HG03095 (cell line): Measurements from ENCODE around the gene MXRA7.
"Not testable (repeated sequence)": the region's sequence is repeated elsewhere in the genome, so short reads cannot be mapped to it uniquely, and the experiment has no call there.

Source experiments
- ATAC-seq: cut with Tn5 transposase; IDR thresholded peaks from one replicate; pipeline ENCODE4 v1.9.1; 2021; ENCODE audit warnings: moderate library complexity; ENCODE audit not compliant: unreplicated experiment

Gene MXRA7

DNA sequence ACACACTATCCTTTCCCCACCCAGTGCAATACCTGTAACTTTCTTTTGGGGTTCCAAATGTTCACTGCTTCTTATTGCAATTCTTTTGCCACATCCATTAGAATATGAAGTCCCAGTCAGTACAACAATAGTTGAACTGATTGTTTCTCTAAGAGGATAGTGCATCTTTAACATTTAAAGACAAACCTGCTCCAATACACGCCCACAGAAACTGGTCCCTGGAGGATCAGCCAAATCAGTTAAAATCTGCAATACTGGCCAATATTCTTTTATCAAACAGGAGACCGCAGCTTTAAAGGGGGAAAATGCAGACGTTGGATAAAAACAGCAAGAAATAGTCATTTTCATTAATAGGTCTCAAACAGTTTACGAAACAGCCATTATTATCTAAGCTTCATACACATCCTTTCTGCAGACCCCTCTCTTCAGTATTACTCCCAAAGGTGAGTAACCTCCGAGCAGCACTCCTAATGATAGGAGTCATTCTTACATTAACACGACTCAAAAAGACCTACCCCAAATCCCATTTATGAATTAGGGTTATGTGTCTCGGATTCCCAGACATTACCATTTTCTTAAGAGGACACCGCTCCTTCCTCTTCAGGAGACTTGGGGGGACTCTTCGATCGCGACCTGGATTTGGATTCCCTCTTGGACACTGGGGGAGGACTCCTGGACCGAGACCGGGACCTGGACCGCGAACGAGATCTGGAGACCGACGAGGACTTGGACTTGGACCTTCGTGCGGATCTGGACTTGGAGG lies 25.0 kb upstream of the MXRA7 start:
- ATAC-seq = no peak

DNA sequence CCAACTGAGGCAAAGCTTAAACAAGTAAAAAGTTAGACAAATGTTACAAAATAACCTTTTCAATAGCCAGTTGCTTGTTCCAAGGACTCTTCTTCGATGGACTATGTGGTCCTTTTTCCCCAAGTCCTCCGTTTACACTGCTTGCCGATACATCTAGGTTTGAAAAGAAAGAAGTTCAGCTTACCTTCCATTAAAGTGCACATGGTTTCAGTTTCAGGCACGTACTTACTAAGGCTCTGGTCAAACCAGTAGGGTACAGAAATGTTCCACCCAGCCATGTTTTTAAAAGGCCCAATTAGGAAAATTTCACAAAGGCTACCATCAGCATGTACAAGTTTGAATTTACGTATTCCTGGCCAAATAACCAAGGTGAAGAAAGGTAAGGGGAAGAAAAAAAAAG lies 24.2 kb upstream of the MXRA7 start:
- no peak for ATAC-seq

DNA sequence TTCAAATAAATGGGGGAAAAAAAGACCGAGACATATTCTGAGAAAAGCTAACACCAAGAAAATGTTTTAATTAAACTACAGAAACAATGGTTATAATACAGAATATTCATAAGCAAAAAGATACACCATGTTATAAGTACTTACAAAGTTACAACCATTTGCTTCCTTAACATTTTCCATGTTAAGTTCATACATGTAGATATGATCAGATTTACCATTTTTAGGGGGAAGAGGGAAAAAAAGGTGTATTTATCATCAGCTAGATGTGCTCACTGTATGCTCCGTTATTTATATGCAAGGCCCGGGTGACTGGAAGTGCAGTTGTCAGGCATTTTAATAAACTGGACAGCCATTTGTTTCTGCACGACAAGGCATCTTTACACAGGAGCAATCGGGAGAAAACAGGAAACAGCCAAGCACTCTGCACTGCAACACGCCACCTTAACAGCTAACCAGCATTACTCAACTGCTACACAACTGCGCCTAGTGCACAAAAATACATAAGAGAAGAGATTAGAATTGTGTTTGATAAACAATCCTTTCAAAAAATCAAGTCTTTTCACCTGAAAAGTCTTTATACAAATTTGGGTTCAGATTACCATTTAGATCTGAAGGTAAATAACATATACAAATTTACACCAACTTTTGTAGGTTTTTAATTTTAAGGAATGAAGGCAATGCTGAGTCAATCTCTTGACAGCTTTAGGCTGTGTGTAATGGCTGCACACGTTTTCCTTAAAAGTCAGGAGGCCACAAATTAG lies 23.5 kb upstream of the MXRA7 start:
- no peak for ATAC-seq

DNA sequence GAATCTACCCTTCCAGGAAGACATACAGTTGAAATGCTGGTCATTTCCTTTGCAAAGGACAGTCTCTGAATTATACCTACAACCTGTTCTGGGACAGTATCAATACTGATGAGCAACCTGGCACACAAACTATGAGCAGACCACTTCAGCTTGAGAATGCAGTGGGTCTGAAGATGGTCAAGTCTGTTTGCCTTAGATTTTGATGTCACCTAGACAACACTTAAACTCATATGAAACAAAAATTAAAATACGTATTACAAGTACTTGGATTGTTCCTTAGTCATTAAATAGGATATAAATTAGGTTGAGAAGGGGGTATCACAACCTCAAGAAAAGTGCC lies 22.8 kb upstream of the MXRA7 start:
- no peak for ATAC-seq

DNA sequence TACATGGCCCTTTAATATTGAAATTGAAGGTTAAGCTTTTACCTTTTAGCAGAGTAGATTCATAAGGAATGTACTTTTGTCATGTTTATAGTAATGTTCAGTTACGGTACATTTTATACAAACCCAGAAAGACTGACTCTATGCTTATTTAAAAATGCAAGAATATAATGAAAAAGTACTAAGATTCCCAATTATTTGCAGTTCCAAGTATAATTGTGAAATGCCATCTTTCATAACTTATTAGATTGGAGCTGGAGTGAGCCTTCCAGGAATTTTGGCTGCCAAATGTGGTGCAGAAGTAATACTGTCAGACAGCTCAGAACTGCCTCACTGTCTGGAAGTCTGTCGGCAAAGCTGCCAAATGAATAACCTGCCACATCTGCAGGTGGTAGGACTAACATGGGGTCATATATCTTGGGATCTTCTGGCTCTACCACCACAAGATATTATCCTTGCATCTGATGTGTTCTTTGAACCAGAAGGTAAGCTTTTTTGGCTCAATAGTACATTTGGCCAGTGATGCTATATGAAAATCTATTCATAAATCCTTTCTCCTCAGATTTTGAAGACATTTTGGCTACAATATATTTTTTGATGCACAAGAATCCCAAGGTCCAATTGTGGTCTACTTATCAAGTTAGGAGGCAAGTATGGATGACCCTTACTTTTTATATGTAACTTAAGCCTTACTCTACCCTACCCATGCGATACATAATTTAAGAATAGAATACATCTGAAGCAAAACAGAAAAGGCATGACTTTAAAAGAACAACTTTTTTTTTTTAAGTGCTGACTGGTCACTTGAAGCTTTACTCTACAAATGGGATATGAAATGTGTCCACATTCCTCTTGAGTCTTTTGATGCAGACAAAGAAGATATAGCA lies 22.2 kb upstream of the MXRA7 start:
- no peak for ATAC-seq

DNA sequence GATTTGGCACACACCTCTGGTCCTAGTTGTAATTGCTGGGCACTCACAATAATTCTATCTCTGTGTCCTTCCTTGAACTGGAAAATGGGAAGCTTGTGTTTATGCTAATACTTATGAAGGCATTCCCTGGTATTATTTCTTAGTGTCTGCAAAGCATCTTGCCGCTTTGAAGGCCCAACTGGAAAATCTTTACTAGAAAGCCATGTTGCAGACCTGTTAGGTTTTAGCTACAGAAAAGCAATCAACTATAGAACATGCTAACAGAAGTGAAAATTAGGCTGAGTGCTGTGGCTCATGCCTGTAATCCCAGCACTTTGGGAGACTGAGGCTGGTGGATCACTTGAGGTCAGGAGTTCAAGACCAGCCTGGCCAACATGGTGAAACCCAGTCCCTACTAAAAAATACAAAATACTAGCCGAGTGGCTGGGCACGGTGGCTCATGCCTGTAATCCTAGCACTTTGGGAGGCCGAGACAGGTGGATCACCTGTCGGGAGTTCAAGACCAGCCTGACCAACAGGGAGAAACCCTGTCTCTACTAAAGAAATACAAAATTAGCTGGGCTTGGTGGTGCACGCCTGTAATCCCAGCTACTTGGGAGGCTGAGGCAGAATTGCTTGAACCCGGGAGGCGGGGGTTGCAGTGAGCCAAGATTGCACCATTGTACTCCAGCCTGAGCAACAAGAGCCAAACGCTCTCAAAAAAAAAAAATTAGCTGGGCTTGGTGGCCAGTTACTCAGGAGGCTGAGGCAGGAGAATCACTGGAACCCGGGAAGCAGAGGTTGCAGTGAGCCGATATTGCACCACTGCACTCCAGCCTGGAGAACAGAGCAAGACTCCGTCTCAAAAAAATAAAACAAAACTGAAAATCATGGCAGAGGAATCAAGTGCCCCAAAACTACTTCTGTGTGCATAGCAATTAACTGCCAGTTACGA lies 21.3 kb upstream of the MXRA7 start:
- ATAC-seq = not testable (repeated sequence)

DNA sequence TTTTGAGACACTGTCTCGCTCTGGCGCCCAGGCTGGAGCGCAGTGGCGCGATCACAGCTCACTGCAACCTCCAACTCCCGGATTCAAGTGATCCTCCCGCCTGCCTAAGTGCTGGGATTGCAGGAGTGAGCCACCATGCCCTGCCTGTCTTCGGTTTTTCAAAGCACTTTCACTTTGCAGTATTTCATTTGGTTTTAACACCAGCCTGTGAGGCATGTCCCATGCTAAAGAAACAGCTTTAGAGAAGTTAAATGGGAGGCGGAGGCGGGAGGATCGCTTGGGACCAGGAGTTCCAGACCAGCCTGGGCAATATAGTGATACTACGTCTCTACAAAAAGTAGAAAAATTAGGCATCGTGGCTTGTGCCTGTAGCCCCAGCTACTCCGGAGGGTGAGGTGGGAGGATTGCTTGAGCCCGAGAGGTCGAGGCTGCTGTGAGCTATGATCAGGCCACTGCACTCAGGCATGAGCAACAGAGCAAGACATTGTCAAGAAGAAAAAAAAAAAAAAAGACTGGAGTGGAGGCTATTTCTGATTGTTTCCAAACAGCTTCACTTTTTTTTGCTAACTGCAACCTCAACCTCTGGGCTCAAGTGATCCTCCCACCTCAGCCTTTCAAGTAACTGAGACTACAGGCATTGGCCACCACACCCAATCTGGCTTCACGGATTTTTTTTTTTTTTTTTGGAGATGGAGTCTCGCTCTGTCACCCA lies 17.1 kb upstream of the MXRA7 start:
- ATAC-seq = no peak

DNA sequence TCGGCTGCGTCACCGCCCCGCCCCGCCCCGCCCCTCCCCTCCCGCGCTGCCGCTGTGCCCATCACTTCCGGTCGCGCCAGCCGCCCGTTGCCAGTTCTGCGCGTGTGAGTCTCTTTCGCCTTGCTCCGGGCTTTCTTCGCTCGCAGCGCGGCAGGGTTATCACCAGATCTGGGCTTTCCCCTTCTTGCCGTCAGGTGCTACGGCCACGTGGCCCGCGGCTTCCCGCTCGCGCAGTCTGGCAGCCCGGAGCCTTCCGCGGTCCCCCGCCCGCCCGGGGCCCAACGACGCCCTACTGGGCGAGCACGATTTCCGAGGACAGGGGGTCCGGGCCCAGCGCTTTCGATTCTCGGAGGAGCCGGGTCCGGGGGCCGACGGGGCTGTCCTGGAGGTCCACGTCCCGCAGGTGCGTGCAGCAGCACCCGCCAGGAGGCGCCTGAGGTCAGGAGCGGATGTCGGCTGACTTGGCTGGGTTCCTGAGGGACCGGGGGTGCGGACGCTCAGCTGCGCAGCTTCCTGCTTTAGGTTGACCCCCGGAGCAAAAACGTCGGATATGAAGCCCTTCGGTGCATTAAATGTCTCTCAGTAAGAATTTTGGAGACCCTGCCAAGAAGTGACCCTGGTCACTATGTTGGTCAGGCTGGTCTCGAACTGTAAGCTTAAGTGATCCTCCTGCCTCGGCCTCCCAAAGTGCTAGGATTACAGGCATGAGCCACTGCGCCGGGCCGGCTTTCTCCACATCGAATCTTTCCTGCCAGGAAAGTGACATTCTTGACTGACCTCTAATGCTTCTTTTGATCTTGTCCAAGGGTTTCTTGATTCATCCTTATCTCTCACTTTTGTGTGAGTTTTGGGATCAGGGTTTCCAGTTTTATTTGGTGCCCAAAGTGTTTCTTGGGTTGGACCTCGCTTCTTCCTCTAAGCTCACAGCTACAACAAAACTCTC lies 16.3 kb upstream of the MXRA7 start, which contains the start of gene METTL23:
TSS of gene METTL23 (plus strand) at position 64 of the 943 bp plus-strand sequence. CDS start 2,872 bp downstream, outside the sequence.
- ATAC-seq = peak; percentile 40

DNA sequence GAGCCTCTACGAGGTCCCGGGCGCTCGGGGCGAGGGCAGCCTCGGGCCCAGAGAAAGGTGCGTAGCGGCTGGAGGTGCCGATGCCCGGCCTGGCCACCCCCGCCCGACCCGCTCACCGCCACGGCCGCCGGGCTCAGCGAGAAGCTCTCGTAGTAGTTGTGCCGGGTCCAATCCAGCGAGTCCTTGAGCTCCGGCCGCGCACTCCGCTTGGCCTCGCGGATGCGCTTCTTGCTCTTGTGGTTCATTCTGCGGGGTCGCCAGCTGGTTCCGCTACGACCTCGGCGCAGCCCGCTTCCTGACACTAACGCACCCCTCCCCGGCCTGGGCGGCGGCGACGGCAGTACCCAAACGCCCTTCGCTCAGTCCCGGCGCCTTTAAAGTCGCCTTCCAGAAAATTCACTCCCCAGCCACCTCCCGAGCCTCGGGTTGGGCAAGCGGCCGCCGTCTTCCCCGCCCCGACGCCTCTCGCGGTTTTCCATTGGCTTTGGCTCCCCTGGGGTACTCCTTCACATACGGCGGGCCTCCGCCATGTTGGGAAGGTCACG lies 15.5 kb upstream of the MXRA7 start, which contains the start of gene JMJD6:
TSS of gene JMJD6 (minus strand) at position 376 of the 545 bp plus-strand sequence. CDS start at position 245, 131 bp downstream.
- peak; percentile 51 for ATAC-seq

DNA sequence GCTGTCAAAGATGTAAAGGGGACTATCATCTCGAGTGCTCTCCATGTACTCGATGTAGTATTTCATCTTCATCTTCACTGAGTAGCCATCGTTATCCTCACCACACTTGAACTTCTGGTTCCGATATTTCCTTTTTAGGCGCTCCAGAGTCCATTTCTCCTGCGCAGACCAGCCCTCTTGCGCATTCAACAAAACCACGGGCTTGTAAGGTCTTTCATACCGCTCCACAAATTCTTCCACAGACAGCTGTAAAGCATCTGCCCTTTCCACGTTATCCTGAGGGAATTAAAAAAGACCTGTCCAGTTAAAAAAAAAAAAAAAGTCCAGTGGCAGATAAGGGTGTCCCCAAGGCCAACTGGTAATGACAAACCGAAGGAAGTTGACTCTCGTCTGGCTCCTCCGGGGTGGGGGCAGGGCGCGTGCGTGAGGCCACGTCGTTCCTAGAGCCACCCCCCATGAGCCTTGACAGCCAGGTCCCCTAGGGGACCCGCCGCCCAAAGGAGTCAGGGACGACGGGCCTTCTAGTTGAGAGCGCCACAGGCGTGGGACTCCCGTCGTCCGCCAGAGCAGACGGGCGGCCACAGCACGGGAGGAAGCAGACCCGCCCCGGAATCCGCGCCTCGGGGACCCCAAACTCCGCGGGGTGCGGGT lies 14.9 kb upstream of the MXRA7 start:
- peak; percentile 26 for ATAC-seq

DNA sequence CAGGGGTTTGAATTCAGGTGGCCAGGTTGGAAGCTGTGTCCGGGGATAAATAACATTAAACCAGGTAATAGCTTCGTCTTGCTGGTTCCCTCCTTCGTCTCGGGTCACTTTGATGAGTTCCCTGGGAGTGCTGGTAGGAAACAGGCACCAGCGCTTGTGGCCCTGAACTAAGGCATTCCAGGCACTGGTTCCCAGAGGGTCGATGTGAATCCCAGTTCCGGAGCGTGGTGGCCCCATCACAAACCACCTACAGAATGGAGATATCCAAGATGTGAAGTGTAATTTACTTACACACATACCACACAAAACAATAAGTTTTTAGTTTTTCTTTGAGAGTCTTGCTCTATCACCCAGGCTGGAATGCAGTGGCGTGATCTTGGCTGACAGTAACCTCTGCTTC lies 13.0 kb upstream of the MXRA7 start:
- ATAC-seq = no peak

DNA sequence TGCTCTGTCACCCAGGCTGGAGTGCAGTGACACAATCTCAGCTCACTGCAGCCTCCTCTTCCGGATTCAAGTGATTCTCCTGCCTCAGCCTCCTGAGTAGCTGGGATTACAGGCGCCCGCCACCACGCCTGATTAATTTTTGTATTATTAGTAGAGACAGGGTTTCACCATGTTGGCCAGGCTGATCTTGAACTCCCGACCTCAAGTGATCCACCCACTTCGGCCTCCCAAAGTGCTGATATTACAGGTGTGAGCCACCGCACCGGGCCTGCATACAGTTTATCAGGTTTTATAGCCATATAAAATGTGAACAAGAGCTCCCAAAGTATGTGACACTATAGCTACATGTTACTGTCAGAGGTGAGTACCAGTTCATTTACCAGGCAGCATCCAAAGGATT lies 12.2 kb upstream of the MXRA7 start:
- not testable (repeated sequence) for ATAC-seq

DNA sequence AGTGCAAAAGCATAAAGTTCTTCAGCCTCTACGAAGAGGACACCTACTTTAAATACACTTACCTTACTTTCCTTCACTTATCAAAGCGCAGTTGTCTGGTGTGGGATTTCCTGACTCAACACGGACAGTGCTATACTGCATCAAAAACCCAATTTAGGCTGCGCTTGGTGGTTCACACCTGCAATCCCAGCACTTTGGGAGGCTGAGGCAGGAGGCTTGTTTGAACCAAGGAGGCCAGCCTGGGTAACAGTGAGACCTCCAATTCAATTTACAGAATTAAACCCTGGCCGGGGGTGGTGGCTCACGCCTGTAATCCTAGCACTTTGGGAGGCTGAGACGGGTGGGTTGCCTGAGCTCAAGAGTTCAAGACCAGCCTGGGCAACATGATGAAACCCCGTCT lies 11.5 kb upstream of the MXRA7 start:
- ATAC-seq = no peak

DNA sequence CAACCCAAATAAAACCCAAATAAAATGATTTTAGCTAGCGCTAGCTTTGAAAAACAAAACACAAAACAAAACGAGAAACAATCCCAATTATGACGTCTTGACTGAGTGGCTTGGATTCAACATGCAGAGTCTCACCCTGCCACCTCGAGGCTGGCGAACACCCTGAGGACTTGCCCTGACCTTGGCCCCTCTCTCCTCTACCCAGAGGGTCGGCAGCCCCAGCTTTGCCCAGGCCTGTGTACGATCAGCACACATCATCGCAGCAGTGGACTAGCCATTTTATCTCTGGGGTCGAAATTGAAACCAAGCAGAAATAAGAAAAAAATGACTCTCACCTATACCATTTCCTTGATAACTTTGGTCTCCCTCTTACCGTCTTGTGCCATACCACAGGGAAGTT lies 10.7 kb upstream of the MXRA7 start:
- ATAC-seq = no peak

DNA sequence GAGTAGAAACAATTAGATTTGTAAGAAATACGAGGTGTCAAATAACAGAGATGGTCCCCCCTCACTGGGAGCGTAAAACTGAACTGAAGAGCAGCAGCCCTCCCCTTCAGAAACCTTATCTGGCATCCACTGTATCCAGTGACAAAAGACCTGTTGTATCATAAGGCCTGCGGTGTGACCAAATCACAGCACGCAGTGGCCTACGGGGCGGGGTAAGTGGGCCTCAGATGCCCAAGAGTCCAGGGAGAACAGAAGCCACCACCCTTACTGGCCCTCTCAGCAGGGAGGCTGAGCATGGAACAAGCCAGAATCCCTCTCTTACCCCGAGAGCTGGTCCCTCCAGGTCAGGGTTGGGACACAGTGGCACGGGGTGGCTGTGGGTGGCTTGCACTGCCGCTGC lies 10.2 kb upstream of the MXRA7 start:
- no peak for ATAC-seq

DNA sequence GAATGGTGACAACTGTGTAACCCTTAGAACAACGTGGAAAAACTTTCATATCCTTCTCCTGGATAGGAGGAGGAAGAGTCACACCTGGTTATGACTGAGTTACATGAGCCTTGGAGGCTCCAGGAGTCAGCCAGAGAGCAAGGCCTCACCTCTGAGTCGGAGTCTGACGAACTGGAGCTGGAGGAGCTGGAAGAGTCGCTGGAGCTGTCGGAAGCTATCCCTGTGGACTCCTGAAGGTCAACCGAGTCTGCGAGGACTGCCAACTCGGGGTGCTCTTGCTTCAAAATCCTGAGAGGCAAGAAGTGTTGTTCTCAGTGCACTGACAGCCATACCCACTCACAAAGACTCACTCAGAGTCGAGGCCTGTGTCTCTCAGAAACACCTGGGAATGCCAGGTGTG lies 9.4 kb upstream of the MXRA7 start:
- ATAC-seq = no peak

DNA sequence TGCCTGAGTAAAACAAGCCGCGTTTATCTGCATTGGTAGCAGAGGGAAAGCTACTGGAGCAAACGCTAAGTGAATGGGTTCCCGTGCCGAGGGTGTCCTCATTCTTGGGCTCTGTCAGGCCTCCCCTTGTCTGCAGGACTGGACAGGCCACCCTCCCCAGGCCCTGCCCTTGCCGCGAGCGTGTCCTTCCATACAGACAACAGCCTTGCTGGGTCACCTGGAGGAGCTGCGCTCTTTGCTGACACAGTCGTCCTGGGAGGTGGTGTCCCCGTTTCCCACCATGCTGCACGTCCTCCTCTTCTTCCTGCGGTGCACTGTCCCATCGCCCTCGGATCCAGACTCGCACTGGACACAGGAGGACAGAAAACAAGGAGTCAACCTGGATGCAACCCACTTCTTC lies 7.8 kb upstream of the MXRA7 start:
- no peak for ATAC-seq

DNA sequence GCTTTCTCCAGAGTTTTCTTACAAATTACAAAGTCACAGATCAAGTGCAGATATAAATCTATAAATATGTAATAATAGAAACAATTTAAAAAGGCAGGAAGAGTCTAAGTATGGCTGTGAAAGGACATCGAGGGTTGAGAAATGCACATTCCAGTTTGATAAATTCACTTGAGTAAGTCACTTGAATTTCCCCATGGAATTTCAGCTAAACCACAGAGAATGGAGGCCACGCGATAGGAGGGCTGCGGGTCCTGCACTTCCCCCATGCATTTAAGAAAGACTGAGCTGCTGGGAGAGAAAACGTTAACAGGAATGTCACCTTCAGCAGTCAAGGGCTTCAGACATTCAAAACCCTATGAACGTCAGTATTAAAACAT lies 6.1 kb upstream of the MXRA7 start:
- no peak for ATAC-seq
